Activated CD4-positive, alpha-beta memory T cell treated with anti-CD3 and anti-CD28 coated beads, Interleukin-2, amount 10 ng/mL, durations not matched to agents 7 days and 5 days (primary cell): ENCODE results near the gene IQSEC3. TPM values are rescaled to one million over a fixed set of nuclear protein-coding genes. Genes with fewer than 3 reads are reported as not detected.
"Not testable (repeated sequence)": the region's sequence is repeated elsewhere in the genome, so short reads cannot be mapped to it uniquely, and the experiment has no call there.

ENCODE experiments used
- CTCF ChIA-PET: fragments of 350-600 bp; sonication (Branson Sonifier 250); formaldehyde crosslinking; loops from one replicate; lab custom pipeline; 2021; ENCODE audit warnings: antibody characterized with exemption, inconsistent platforms; lab: Charles Lee
- POLR2A ChIA-PET: fragments of 350-600 bp; sonication (Branson Sonifier 250); formaldehyde crosslinking; loops from one replicate; lab custom pipeline; 2021; ENCODE audit warnings: antibody characterized with exemption; lab: Charles Lee
- DNase-seq: peaks from one replicate; pipeline ENCODE4 v3.0.0-alpha.2; 2020
- H3K27ac Mint-ChIP-seq: one replicate; pipeline ENCODE4 v1.8.0; 2021; ENCODE audit warnings: mild to moderate bottlenecking, mixed read lengths
- H3K27me3 Mint-ChIP-seq: one replicate; pipeline ENCODE4 v1.8.0; 2021; ENCODE audit warnings: mixed read lengths
- H3K36me3 Mint-ChIP-seq: one replicate; pipeline ENCODE4 v1.8.0; 2021; ENCODE audit warnings: low read depth, mixed read lengths
- H3K4me1 Mint-ChIP-seq: one replicate; pipeline ENCODE4 v1.8.0; 2021; ENCODE audit warnings: mixed read lengths
- H3K4me3 Mint-ChIP-seq: one replicate; pipeline ENCODE4 v1.8.0; 2021; ENCODE audit warnings: mild to moderate bottlenecking, mixed read lengths
- H3K9me3 Mint-ChIP-seq: one replicate; pipeline ENCODE4 v1.8.0; 2021; ENCODE audit warnings: mixed read lengths
- total RNA-seq, 2 experiments: library from RNA; stranded (reverse); gene quantifications; one replicate each; pipeline ENCODE4 v1.2.3, GENCODE V29; 2021

The IQSEC3 gene
- total RNA-seq, 2 experiments from 2014 or later = 0.10 to 0.33 TPM

GRCh38 chr12:58832-59231, 7.7 kb upstream of the IQSEC3 start:
- POLR2A ChIA-PET = no interaction called here
- no peaks in the 10 kb centered on the region for H3K36me3 Mint-ChIP-seq
- no peak overlapping the region for H3K27ac Mint-ChIP-seq
- no peaks in the 10 kb centered on the region for H3K4me1 Mint-ChIP-seq
- no peak for DNase-seq
- CTCF ChIA-PET = no interaction called here
- peaks cover 3% of the 10 kb centered on the region for H3K9me3 Mint-ChIP-seq
- peaks cover 51% of the 10 kb centered on the region for H3K27me3 Mint-ChIP-seq
- no peak overlapping the region for H3K4me3 Mint-ChIP-seq

GRCh38 chr12:61845-62244, 4.7 kb upstream of the IQSEC3 start:
- H3K27ac Mint-ChIP-seq, POLR2A ChIA-PET, H3K4me1 Mint-ChIP-seq, H3K36me3 Mint-ChIP-seq, H3K4me3 Mint-ChIP-seq, DNase-seq, H3K9me3 Mint-ChIP-seq, CTCF ChIA-PET: not testable (repeated sequence)
- H3K27me3 Mint-ChIP-seq = peaks cover 37% of the 10 kb centered on the region

GRCh38 chr12:65491-66063, 990 bp upstream of the IQSEC3 start:
- peaks cover 22% of the 10 kb centered on the region for H3K27me3 Mint-ChIP-seq
- POLR2A ChIA-PET, H3K36me3 Mint-ChIP-seq, H3K27ac Mint-ChIP-seq, H3K4me1 Mint-ChIP-seq, DNase-seq, H3K4me3 Mint-ChIP-seq, H3K9me3 Mint-ChIP-seq, CTCF ChIA-PET: not testable (repeated sequence)

GRCh38 chr12:66782-67504, 376 bp downstream of the IQSEC3 start:
- H3K9me3 Mint-ChIP-seq, H3K36me3 Mint-ChIP-seq, DNase-seq, POLR2A ChIA-PET, CTCF ChIA-PET, H3K4me3 Mint-ChIP-seq, H3K4me1 Mint-ChIP-seq, H3K27ac Mint-ChIP-seq: not testable (repeated sequence)
- H3K27me3 Mint-ChIP-seq = peaks cover 27% of the 10 kb centered on the region

GRCh38 chr12:69677-70076, 3.1 kb downstream of the IQSEC3 start:
- DNase-seq, POLR2A ChIA-PET, H3K4me1 Mint-ChIP-seq, CTCF ChIA-PET, H3K27ac Mint-ChIP-seq, H3K9me3 Mint-ChIP-seq, H3K4me3 Mint-ChIP-seq, H3K36me3 Mint-ChIP-seq: not testable (repeated sequence)
- peaks cover 33% of the 10 kb centered on the region for H3K27me3 Mint-ChIP-seq

GRCh38 chr12:70541-70940, 4.0 kb downstream of the IQSEC3 start:
- H3K36me3 Mint-ChIP-seq, H3K9me3 Mint-ChIP-seq, H3K27ac Mint-ChIP-seq, H3K4me1 Mint-ChIP-seq, H3K4me3 Mint-ChIP-seq, CTCF ChIA-PET, POLR2A ChIA-PET, DNase-seq: not testable (repeated sequence)
- H3K27me3 Mint-ChIP-seq = peaks cover 37% of the 10 kb centered on the region

- CTCF ChIA-PET = not testable (repeated sequence)
- peaks cover 52% of the 10 kb centered on the region for H3K27me3 Mint-ChIP-seq
Measured at GRCh38 chr12:72018-72417, 5.5 kb downstream of the IQSEC3 start.

GRCh38 chr12:74420-75190, 8.0 kb downstream of the IQSEC3 start:
- CTCF ChIA-PET, DNase-seq, H3K4me3 Mint-ChIP-seq, H3K4me1 Mint-ChIP-seq, H3K27ac Mint-ChIP-seq, H3K36me3 Mint-ChIP-seq, H3K9me3 Mint-ChIP-seq, POLR2A ChIA-PET: not testable (repeated sequence)
- peaks cover 55% of the 10 kb centered on the region for H3K27me3 Mint-ChIP-seq

More at GRCh38 chr12:72018-72417, 5.5 kb downstream of the IQSEC3 start:
- H3K4me3 Mint-ChIP-seq, H3K36me3 Mint-ChIP-seq, H3K4me1 Mint-ChIP-seq, H3K27ac Mint-ChIP-seq, POLR2A ChIA-PET, DNase-seq, H3K9me3 Mint-ChIP-seq: not testable (repeated sequence)

GRCh38 chr12:75541-75940, 9.0 kb downstream of the IQSEC3 start:
- H3K4me1 Mint-ChIP-seq, DNase-seq, H3K4me3 Mint-ChIP-seq, H3K36me3 Mint-ChIP-seq, H3K27ac Mint-ChIP-seq, H3K9me3 Mint-ChIP-seq, POLR2A ChIA-PET, CTCF ChIA-PET: not testable (repeated sequence)
- H3K27me3 Mint-ChIP-seq = peaks cover 54% of the 10 kb centered on the region

- H3K4me1 Mint-ChIP-seq, H3K9me3 Mint-ChIP-seq, H3K36me3 Mint-ChIP-seq, H3K27ac Mint-ChIP-seq, CTCF ChIA-PET, DNase-seq, H3K4me3 Mint-ChIP-seq, POLR2A ChIA-PET: not testable (repeated sequence)
- H3K27me3 Mint-ChIP-seq = peaks cover 53% of the 10 kb centered on the region
Measured at GRCh38 chr12:76102-76501, 9.5 kb downstream of the IQSEC3 start.

GRCh38 chr12:76551-76950, 10.0 kb downstream of the IQSEC3 start:
- CTCF ChIA-PET, H3K4me3 Mint-ChIP-seq: not testable (repeated sequence)

GRCh38 chr12:77101-77719, 10.6 kb downstream of the IQSEC3 start:
- POLR2A ChIA-PET, H3K4me3 Mint-ChIP-seq, H3K9me3 Mint-ChIP-seq, DNase-seq, CTCF ChIA-PET, H3K27ac Mint-ChIP-seq, H3K36me3 Mint-ChIP-seq, H3K4me1 Mint-ChIP-seq: not testable (repeated sequence)
- H3K27me3 Mint-ChIP-seq = peaks cover 58% of the 10 kb centered on the region

More at GRCh38 chr12:76551-76950, 10.0 kb downstream of the IQSEC3 start:
- H3K36me3 Mint-ChIP-seq, H3K9me3 Mint-ChIP-seq, DNase-seq, POLR2A ChIA-PET, H3K4me1 Mint-ChIP-seq, H3K27ac Mint-ChIP-seq: not testable (repeated sequence)
- peaks cover 56% of the 10 kb centered on the region for H3K27me3 Mint-ChIP-seq

GRCh38 chr12:77769-78383, 11.3 kb downstream of the IQSEC3 start:
- H3K4me1 Mint-ChIP-seq, CTCF ChIA-PET, DNase-seq, H3K27ac Mint-ChIP-seq, H3K9me3 Mint-ChIP-seq, H3K36me3 Mint-ChIP-seq, H3K4me3 Mint-ChIP-seq, POLR2A ChIA-PET: not testable (repeated sequence)
- peaks cover 61% of the 10 kb centered on the region for H3K27me3 Mint-ChIP-seq
